K562 (cell line): ENCODE measurements around the gene EFCAB10. TPM values are rescaled to one million over a fixed set of nuclear protein-coding genes. Genes with fewer than 3 reads are reported as not detected.
A peak's percentile ranks its signal among the peaks of the same experiment; 100 is the strongest.

ENCODE experiments used
- ATF6 ChIP-seq: sonication (generic); formaldehyde crosslinking; IDR thresholded peaks from 2 replicates; pipeline ENCODE4 v1.4.0; 2020; ENCODE audit warnings: mild to moderate bottlenecking, missing genetic modification reagents
- BACH1 ChIP-seq: fragments of 200-800 bp; sonication (Bioruptor generic); IDR thresholded peaks from 2 replicates; pipeline ENCODE4 v1.6.1; 2016; ENCODE audit warnings: missing genetic modification characterization, missing compliant biosample characterization
- EP300 ChIP-seq: IDR thresholded peaks from 2 replicates; pipeline ENCODE4 v1.6.1; 2012; ENCODE audit warnings: low read length, improper control_type of control experiment
- HDAC1 ChIP-seq, 2 experiments: fragments of 450-650 bp; IDR thresholded peaks; 2 replicates each; pipeline ENCODE4 v1.6.1; 2016 to 2017; ENCODE audit warnings: inconsistent platforms in 1 of 2, mild to moderate bottlenecking in 1 of 2, moderate library complexity in 1 of 2
- HMGXB4 ChIP-seq: sonication (generic); formaldehyde crosslinking; IDR thresholded peaks from 2 replicates; pipeline ENCODE4 v1.8.1; 2023; ENCODE audit warnings: mild to moderate bottlenecking, missing genetic modification reagents
- L3MBTL2 ChIP-seq: fragments of 450-650 bp; IDR thresholded peaks from 2 replicates; pipeline ENCODE4 v1.6.1; 2016; ENCODE audit warnings: mild to moderate bottlenecking, moderate library complexity
- POLR2AphosphoS2 ChIP-seq: IDR thresholded peaks from 2 replicates; pipeline ENCODE4 v1.6.1; 2012; ENCODE audit warnings: low read length, improper control_type of control experiment
- POLR2AphosphoS5 ChIP-seq: IDR thresholded peaks from 2 replicates; pipeline ENCODE4 v1.6.1; 2011; ENCODE audit warnings: mild to moderate bottlenecking, low read depth, low read length, moderate library complexity; ENCODE audit not compliant: control insufficient read depth, insufficient read depth
- RBBP5 ChIP-seq: fragments of 200-600 bp; sonication (generic); IDR thresholded peaks from 2 replicates; pipeline ENCODE4 v1.6.1; 2012; ENCODE audit warnings: borderline replicate concordance, mild to moderate bottlenecking, low read length, control low read depth, inconsistent platforms; ENCODE audit not compliant: insufficient read depth, poor library complexity, severe bottlenecking
- SNAPC5 ChIP-seq: fragments of 250-450 bp; sonication (Bioruptor Pico); IDR thresholded peaks from 2 replicates; pipeline ENCODE4 v1.8.0; 2021; ENCODE audit warnings: moderate library complexity, mild to moderate bottlenecking, inconsistent platforms
- ZNF146 ChIP-seq: IDR thresholded peaks from one replicate; pipeline ENCODE4 v1.6.1; 2018; ENCODE audit warnings: missing compliant biosample characterization; ENCODE audit not compliant: unreplicated experiment
- ZNF644 ChIP-seq: fragments of 200-800 bp; sonication (Bioruptor generic); IDR thresholded peaks from 2 replicates; pipeline ENCODE4 v1.6.1; 2016; ENCODE audit warnings: low read depth, missing genetic modification characterization, missing compliant biosample characterization
- polyA plus RNA-seq, 8 experiments: library from polyadenylated mRNA; depleted of rRNA in 4 of 8; stranded (reverse) in 5 of 8; unstranded in 3 of 8; fragments of >200 nt; fragmentation: Nextera tagmentation in 2 of 8; fragmentation: Illumina TruSeq in 1 of 8; extraction: Ambion mirVana in 2 of 8; extraction: Trizol in 1 of 8; gene quantifications; 2 replicates each; pipeline versions ENCODE4 v1.2.1 to v1.2.3, GENCODE V29; 2011 to 2014; ENCODE audit warnings: inconsistent platforms in 1 of 8, missing spikeins in 1 of 8
- total RNA-seq, 7 experiments: library from RNA; depleted of rRNA in 6 of 7; stranded (reverse); fragments of >200 nt in 6 of 7; fragmentation: Illumina TruSeq in 2 of 7; extraction: Trizol in 2 of 7; gene quantifications; 2 replicates each; pipeline versions ENCODE4 v1.2.1 to v1.2.3, GENCODE V29; 2011 to 2021; ENCODE audit warnings: low replicate concordance in 1 of 7

Gene EFCAB10
- total and polyA plus RNA-seq, 9 of the 15 experiments (the other 6 are each of a cell fraction or from before 2014, with no cell fraction given), result 5.0 to 21.4 (median 16.8) TPM

- no peak; the same call in 1 of the 2 replicates for TF ChIP-seq POLR2AphosphoS5
- TF ChIP-seq RBBP5, result no peak
- no peak for TF ChIP-seq POLR2AphosphoS2
- TF ChIP-seq HDAC1 (IDR thresholded peaks at IDR 0.05), result peak in 1 of 2 experiments; percentile 97; a peak in 2 of 4 replicates
- TF ChIP-seq ZNF644 (tag), result no peak
- no peak for TF ChIP-seq SNAPC5
- TF ChIP-seq EP300, result no peak
- no peak for TF ChIP-seq BACH1 (tag)
- no peak for TF ChIP-seq ZNF146 (CRISPR knock-in tag)
- TF ChIP-seq ATF6 (CRISPR knock-in tag), result peak; percentile 52; the same call in 1 of the 2 replicates
- TF ChIP-seq L3MBTL2, result peak; percentile 85
- TF ChIP-seq HMGXB4, result peak; percentile 43
Observed at GRCh38 chr7:105521027-105521716, 60.1 kb downstream of the EFCAB10 start (continued).
